SK-N-SH treated with all-trans-retinoic acid at 6 μM for 48 hours (cell line): ENCODE data around the gene SPEN.

Source experiments
- ARNTL ChIP-seq: fragments of 450-650 bp; formaldehyde crosslinking; IDR thresholded peaks from 2 replicates; pipeline ENCODE4 v1.5.0; 2020; ENCODE audit warnings: low read depth, mild to moderate bottlenecking, moderate library complexity, borderline replicate concordance
- ESRRG ChIP-seq: fragments of 250-450 bp; sonication (Bioruptor Pico); IDR thresholded peaks from 2 replicates; pipeline ENCODE4 v1.6.1; 2021; ENCODE audit warnings: mild to moderate bottlenecking
- ISL1 ChIP-seq: fragments of 250-450 bp; sonication (Bioruptor Pico); IDR thresholded peaks from 2 replicates; pipeline ENCODE4 v2.1.2; 2022; ENCODE audit warnings: mild to moderate bottlenecking, moderate library complexity
- PPARA ChIP-seq: fragments of 250-450 bp; sonication (Bioruptor Pico); IDR thresholded peaks from 2 replicates; pipeline ENCODE4 v1.5.0; 2020; ENCODE audit warnings: mild to moderate bottlenecking, borderline replicate concordance
- RARB ChIP-seq: fragments of 250-450 bp; sonication (Bioruptor Pico); IDR thresholded peaks from 2 replicates; pipeline ENCODE4 v1.8.0; 2021; ENCODE audit warnings: mild to moderate bottlenecking, moderate library complexity
- TCF4 ChIP-seq: fragments of 250-450 bp; sonication (Bioruptor Pico); IDR thresholded peaks from 2 replicates; pipeline ENCODE4 v1.8.0; 2021; ENCODE audit warnings: mild to moderate bottlenecking, moderate library complexity, borderline replicate concordance
- ZNF565 ChIP-seq: fragments of 450-650 bp; formaldehyde crosslinking; conservative IDR thresholded peaks from 2 replicates; pipeline ENCODE4 v1.5.0; 2020; ENCODE audit warnings: low read depth, mild to moderate bottlenecking, moderate library complexity
- ZNF70 ChIP-seq: fragments of 450-650 bp; formaldehyde crosslinking; IDR thresholded peaks from 2 replicates; pipeline ENCODE4 v1.5.0; 2020; ENCODE audit warnings: mild to moderate bottlenecking, moderate library complexity
- TF ChIP-seq, protein P1 (sequence below): fragments of 250-450 bp; sonication (Bioruptor Pico); IDR thresholded peaks from 2 replicates; pipeline ENCODE4 v1.8.0; 2020; ENCODE audit warnings: mild to moderate bottlenecking, moderate library complexity, borderline replicate concordance
- TF ChIP-seq, protein P2 (sequence below): fragments of 250-450 bp; sonication (Bioruptor Pico); IDR thresholded peaks from 2 replicates; pipeline ENCODE4 v1.5.1; 2021; ENCODE audit warnings: mild to moderate bottlenecking, moderate library complexity
- TF ChIP-seq, protein P3 (sequence below): fragments of 250-450 bp; sonication (Bioruptor Pico); IDR thresholded peaks from 2 replicates; pipeline ENCODE4 v1.8.0; 2021; ENCODE audit warnings: low read depth, mild to moderate bottlenecking, moderate library complexity, borderline replicate concordance
- TF ChIP-seq, protein P4 (sequence below): fragments of 250-450 bp; sonication (Bioruptor Pico); IDR thresholded peaks from 2 replicates; pipeline ENCODE4 v1.5.1; 2020; ENCODE audit warnings: low read depth, mild to moderate bottlenecking, moderate library complexity

DNA sequence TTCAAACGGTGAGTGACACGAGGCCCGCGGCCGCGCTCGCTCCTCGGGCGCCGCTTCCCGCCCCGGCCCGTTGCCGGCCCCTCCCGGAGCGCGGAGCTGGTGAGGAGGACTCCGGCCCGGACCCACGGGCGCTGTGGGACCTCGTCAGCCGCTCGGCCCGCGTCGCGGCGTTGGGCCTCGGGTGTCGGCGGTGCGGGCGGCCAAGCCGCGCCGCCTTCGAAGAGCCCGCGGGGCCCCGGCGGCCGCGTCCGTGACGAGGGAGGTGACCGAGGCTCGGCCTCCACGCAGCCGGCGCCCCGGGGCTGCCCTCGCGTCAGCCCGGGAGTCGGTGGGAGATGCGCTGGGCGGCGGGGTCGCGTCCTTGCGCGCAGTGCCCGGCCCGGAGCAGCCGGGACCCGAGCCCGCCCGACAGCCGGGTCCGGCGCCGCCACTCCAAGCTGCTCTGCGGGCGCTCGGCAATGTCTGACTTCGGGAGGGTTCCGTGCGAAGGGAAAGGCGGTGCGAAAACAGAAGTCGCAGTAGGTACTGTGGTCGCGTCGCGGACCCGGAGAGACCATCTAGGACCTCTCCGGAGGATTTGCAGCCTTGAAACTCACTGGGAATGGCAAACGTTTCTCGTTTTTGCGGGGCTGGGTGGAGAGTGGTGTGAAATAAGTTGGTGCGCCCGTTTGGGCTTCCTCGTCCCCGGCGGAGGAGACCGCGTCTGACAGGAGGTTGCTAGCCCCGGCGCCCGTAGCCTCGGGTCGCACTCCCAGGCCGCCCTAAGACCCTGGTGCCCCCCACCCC lies 829 bp downstream of the SPEN start:
- TF ChIP-seq ESRRG (no peak), ZNF70 (CRISPR knock-in tag) (no peak), PPARA (no peak), ISL1 (CRISPR knock-in tag) (no peak), ARNTL (CRISPR knock-in tag) (no peak), RARB (CRISPR knock-in tag) (no peak), TCF4 (CRISPR knock-in tag) (no peak), ZNF565 (CRISPR knock-in tag) (no peak)
- TF ChIP-seq, protein P1, sequence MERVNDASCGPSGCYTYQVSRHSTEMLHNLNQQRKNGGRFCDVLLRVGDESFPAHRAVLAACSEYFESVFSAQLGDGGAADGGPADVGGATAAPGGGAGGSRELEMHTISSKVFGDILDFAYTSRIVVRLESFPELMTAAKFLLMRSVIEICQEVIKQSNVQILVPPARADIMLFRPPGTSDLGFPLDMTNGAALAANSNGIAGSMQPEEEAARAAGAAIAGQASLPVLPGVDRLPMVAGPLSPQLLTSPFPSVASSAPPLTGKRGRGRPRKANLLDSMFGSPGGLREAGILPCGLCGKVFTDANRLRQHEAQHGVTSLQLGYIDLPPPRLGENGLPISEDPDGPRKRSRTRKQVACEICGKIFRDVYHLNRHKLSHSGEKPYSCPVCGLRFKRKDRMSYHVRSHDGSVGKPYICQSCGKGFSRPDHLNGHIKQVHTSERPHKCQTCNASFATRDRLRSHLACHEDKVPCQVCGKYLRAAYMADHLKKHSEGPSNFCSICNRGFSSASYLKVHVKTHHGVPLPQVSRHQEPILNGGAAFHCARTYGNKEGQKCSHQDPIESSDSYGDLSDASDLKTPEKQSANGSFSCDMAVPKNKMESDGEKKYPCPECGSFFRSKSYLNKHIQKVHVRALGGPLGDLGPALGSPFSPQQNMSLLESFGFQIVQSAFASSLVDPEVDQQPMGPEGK (CRISPR knock-in tag): no peak
- TF ChIP-seq, protein P2, sequence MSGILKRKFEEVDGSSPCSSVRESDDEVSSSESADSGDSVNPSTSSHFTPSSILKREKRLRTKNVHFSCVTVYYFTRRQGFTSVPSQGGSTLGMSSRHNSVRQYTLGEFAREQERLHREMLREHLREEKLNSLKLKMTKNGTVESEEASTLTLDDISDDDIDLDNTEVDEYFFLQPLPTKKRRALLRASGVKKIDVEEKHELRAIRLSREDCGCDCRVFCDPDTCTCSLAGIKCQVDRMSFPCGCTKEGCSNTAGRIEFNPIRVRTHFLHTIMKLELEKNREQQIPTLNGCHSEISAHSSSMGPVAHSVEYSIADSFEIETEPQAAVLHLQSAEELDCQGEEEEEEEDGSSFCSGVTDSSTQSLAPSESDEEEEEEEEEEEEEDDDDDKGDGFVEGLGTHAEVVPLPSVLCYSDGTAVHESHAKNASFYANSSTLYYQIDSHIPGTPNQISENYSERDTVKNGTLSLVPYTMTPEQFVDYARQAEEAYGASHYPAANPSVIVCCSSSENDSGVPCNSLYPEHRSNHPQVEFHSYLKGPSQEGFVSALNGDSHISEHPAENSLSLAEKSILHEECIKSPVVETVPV (CRISPR knock-in tag): no peak
- TF ChIP-seq, protein P3, sequence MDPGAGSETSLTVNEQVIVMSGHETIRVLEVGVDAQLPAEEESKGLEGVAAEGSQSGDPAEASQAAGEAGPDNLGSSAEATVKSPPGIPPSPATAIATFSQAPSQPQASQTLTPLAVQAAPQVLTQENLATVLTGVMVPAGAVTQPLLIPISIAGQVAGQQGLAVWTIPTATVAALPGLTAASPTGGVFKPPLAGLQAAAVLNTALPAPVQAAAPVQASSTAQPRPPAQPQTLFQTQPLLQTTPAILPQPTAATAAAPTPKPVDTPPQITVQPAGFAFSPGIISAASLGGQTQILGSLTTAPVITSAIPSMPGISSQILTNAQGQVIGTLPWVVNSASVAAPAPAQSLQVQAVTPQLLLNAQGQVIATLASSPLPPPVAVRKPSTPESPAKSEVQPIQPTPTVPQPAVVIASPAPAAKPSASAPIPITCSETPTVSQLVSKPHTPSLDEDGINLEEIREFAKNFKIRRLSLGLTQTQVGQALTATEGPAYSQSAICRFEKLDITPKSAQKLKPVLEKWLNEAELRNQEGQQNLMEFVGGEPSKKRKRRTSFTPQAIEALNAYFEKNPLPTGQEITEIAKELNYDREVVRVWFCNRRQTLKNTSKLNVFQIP (CRISPR knock-in tag): no peak
- TF ChIP-seq, protein P4, sequence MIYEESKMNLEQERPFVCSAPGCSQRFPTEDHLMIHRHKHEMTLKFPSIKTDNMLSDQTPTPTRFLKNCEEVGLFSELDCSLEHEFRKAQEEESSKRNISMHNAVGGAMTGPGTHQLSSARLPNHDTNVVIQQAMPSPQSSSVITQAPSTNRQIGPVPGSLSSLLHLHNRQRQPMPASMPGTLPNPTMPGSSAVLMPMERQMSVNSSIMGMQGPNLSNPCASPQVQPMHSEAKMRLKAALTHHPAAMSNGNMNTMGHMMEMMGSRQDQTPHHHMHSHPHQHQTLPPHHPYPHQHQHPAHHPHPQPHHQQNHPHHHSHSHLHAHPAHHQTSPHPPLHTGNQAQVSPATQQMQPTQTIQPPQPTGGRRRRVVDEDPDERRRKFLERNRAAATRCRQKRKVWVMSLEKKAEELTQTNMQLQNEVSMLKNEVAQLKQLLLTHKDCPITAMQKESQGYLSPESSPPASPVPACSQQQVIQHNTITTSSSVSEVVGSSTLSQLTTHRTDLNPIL: no peak
